Activated T-helper 2 cell treated with anti-CD3 and anti-CD28 coated beads, Interferon-gamma antibody, Interleukin-2, Interleukin-4, amounts not matched to agents 10 μg/mL and 5 μg/mL and 100 μg/mL, durations not matched to agents 14 hours and 24 hours and 36 hours (primary cell): ENCODE measurements around the gene CEP72. TPM values are rescaled to one million over a fixed set of nuclear protein-coding genes. Genes with fewer than 3 reads are reported as not detected.

Experiments used
- DNase-seq: peaks from one replicate; pipeline ENCODE4 v3.0.0; 2021; ENCODE audit warnings: low spot score
- H3K27ac Mint-ChIP-seq: one replicate; pipeline ENCODE4 v1.8.0; 2021; ENCODE audit warnings: mixed read lengths
- H3K27me3 Mint-ChIP-seq: one replicate; pipeline ENCODE4 v1.8.0; 2021; ENCODE audit warnings: low read depth, mixed read lengths
- H3K36me3 Mint-ChIP-seq: one replicate; pipeline ENCODE4 v1.8.0; 2021; ENCODE audit warnings: low read depth, mixed read lengths
- H3K4me1 Mint-ChIP-seq: one replicate; pipeline ENCODE4 v1.8.0; 2021; ENCODE audit warnings: low read depth, mixed read lengths
- H3K4me3 Mint-ChIP-seq: one replicate; pipeline ENCODE4 v1.8.0; 2021; ENCODE audit warnings: low read depth, mild to moderate bottlenecking, moderate library complexity, mixed read lengths
- H3K9me3 Mint-ChIP-seq: one replicate; pipeline ENCODE4 v1.8.0; 2021; ENCODE audit warnings: mixed read lengths
- intact Hi-C: fragments of 100-400 bp; cut with micrococcal nuclease; formaldehyde crosslinking; loops from one replicate; pipeline ENCODE4 v1.15.1; 2023
- total RNA-seq: library from RNA; stranded (reverse); gene quantifications from 2 replicates; pipeline ENCODE4 v1.2.3, GENCODE V29; 2022

Gene CEP72
- total RNA-seq, 1 donor from 2014 or later: 30.2 TPM

DNA sequence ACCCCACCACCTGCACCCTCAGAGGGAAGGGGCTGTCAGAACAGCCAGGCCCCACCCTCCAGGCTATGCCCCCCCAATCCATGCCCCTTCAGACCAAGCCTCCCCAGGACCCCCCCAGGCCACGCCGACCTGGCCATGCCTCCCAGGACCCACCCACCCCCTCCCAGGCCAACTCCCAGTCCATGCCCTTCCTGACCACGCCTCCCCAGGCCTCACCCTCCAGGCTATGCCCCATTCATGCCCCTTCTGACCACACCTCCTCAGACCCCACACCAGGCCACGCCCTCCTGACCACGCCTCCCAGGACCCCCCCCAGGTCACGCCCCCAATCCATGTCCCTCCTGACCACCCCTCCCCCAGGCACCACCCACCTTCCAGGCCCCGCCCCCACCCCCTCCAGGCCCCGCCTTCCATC is 53.4 kb downstream of the CEP72 start:
- no peak for DNase-seq
- intact Hi-C loops: no loop called here
- Mint-ChIP-seq H3K4me3 (no peak overlapping the region), H3K36me3 (peaks cover 10% of the 10 kb centered on the region), H3K27ac (no peak overlapping the region), H3K9me3 (no peaks in the 10 kb centered on the region), H3K4me1 (no peaks in the 10 kb centered on the region), H3K27me3 (no peaks in the 10 kb centered on the region)

DNA sequence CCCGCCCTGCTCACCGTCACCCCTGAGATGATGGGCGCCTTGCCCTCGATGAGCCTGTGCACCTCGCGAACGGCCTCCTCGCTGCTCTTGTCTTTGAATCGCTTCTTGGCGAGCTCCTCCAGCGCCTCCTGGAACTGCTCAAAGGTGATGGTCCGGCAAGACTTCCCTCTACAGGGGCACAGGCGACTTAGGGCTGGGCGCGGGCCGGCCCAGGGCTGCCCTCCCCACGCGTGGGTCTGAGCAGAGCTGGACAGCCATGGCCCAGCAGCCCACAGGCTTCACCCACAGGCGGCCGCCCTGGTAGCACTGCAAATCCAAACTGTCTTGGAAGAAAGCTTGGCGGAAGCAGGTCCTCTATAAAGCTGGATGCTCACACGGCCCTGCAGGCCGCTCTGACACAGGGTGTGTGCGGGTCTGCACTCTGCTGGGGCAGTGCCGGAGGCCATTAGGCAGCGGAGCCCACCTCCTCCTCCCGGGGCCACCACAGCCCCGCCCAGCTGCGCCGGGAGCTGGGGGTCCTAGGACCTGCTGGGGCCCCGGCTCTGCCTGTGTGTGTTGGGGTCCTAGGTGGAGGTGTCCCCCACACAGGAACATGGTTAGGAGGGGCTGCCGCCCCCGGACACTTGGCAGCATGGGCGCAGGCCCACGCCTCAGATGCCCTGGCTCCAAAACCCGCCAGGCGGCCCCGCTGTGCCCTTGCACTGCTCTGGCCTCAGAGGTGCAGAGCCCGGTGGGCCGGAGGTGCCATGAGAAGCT is 54.0 kb downstream of the CEP72 start:
- peaks cover 7% of the 10 kb centered on the region for H3K36me3 Mint-ChIP-seq
- H3K4me3 Mint-ChIP-seq: no peak overlapping the region
- H3K9me3 Mint-ChIP-seq: no peaks in the 10 kb centered on the region
- DNase-seq: no peak
- H3K4me1 Mint-ChIP-seq: no peaks in the 10 kb centered on the region
- no peaks in the 10 kb centered on the region for H3K27me3 Mint-ChIP-seq
- H3K27ac Mint-ChIP-seq: no peak overlapping the region
- intact Hi-C loops: no loop called here

DNA sequence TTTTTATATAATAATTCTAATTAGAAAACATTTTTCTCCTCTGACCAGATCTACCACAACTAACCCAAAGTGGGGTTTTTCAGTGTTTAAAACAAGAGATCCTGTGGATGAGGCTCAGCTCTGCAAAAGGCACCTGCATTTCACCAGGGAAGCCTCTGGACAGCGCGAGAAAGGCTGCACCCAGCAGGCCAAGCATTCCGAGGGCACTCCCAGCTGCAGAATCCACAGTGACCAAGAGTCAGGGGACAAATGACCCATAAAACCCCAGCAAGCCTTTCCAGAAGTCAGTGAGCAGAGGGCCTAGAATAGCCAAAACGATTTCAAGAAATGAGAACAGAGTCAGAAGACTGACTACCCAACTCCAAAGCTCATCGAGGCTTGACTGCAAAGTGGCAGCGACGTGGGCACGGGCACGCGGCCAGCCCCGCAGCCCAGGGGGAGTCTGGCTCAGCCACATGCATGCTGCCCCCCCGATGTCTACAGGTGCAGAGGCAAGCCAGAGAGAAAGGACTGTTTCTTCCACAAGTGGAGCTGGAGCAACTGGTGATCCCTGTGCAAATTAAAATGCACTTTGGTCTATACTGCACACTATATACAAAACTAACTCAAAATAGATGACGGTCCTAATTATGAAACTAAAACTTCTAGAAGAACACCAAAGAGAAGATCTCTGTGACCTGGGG is 54.8 kb downstream of the CEP72 start:
- no peak for DNase-seq
- intact Hi-C loops: no loop called here
- Mint-ChIP-seq H3K4me3 (no peak overlapping the region), H3K4me1 (no peaks in the 10 kb centered on the region), H3K27me3 (no peaks in the 10 kb centered on the region), H3K27ac (no peak overlapping the region), H3K36me3 (peaks cover 4% of the 10 kb centered on the region), H3K9me3 (no peaks in the 10 kb centered on the region)

DNA sequence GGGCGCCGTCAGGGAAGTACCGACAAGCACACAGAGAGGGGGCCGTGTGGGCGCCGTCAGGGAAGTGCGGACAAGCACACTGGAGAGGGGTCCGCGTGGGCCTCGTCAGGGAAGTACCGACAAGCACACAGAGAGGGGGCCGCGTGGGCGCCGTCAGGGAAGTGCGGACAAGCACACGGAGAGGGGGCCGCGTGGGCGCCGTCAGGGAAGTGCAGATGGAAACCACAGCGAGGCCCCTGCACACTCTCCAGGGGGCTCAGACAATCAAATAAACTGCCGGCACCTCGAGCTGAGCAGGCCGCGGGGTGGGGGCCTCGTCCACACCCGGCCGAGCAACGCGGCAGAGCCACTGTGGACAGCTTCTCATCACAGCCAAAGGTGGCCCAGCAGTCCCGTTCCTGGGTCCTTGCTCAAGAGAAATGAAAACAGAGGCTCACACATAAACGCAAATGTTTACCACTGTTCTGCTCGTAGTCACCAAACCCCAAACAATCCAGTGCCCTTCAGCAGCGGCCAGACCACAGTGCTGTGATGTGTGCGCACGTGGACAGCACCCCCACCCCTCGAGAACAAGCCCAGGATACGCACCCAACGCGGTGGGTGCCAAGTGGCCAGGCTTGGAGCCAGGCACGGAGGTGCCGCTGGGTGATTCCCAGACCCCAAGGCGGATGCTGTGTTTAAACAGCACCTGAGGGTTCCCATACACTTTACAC is 56.3 kb downstream of the CEP72 start:
- no peak for DNase-seq
- no peak overlapping the region for H3K4me3 Mint-ChIP-seq
- no peaks in the 10 kb centered on the region for H3K9me3 Mint-ChIP-seq
- no peak overlapping the region for H3K27ac Mint-ChIP-seq
- intact Hi-C loops: no loop called here
- H3K27me3 Mint-ChIP-seq: no peaks in the 10 kb centered on the region
- peaks cover 4% of the 10 kb centered on the region for H3K36me3 Mint-ChIP-seq
- peaks cover 4% of the 10 kb centered on the region for H3K4me1 Mint-ChIP-seq

DNA sequence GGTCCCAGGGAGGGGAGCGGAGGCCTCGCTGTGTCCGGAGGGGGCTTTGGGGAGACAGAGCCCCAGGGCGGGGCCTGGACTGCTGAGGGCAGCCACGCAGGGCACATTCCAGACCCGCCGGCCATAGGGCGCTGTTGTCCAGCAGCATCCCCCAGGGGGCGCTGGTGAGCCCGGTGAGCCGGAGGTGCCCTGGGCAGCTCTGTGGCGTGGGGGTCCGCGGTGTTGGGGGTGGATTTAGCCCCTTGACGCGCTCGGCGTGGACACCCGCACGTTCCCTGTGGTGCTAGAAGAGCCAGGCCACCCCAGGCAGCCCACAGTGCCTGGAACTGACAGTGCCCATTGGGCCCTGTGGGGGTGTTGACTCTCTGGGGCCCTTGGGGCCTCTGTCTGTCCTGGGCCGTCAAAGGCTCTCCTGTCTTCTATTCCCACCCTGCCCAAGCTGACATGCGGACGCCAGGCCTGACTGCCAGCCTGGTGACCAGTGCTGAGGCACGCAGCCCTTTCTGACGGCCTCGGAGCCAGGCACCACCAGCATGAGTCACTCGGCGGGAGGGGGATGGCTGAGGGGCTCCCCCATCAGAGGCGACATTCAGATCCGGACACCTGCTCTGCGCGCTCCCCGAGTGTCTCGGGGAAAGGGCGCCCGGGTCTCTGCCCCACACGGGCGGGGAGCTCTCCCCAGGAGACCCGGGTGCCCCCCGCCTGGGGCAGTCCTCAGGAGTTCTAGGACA is 57.1 kb downstream of the CEP72 start:
- Mint-ChIP-seq H3K27me3 (no peaks in the 10 kb centered on the region), H3K9me3 (no peaks in the 10 kb centered on the region), H3K27ac (no peak overlapping the region), H3K36me3 (peaks cover 4% of the 10 kb centered on the region), H3K4me3 (no peak overlapping the region), H3K4me1 (peaks cover 4% of the 10 kb centered on the region)
- intact Hi-C loops: no loop called here
- peak; percentile 30 for DNase-seq

DNA sequence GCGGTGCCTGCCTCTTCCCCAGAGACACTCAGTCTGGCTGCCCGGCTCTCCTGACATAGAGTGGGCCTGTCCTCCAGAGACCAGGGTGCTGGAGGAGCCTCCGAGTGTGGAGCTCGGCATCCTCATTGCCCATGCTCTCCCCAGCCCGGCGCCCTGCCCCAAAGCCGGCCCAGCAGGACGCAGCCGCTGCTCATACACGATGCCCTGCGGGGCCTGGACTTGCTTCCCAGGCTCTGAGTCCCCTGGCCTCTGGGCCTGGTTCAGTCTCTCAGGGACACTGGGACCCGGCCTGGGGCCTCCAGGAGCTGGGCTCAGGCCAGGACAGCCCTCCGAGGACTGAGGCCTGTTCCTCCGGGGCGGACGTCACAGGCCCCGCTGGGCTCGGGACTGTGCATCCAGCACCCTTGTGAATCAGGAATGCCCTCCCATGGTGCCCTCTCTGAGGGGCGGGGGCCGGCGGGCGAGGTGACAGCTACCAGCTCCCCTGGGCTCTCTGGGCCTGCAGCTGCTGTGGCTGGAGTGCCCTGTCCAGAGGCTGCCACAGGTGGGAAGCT is 57.8 kb downstream of the CEP72 start:
- no peak for DNase-seq
- H3K27ac Mint-ChIP-seq: no peak overlapping the region
- no peak overlapping the region for H3K4me3 Mint-ChIP-seq
- peaks cover 4% of the 10 kb centered on the region for H3K36me3 Mint-ChIP-seq
- H3K4me1 Mint-ChIP-seq: peaks cover 4% of the 10 kb centered on the region
- no peaks in the 10 kb centered on the region for H3K27me3 Mint-ChIP-seq
- intact Hi-C loops: loop anchor here (5.0 kb wide), 1 partner anchor 232 kb away; no protein-coding TSS in a partner anchor
- no peaks in the 10 kb centered on the region for H3K9me3 Mint-ChIP-seq

DNA sequence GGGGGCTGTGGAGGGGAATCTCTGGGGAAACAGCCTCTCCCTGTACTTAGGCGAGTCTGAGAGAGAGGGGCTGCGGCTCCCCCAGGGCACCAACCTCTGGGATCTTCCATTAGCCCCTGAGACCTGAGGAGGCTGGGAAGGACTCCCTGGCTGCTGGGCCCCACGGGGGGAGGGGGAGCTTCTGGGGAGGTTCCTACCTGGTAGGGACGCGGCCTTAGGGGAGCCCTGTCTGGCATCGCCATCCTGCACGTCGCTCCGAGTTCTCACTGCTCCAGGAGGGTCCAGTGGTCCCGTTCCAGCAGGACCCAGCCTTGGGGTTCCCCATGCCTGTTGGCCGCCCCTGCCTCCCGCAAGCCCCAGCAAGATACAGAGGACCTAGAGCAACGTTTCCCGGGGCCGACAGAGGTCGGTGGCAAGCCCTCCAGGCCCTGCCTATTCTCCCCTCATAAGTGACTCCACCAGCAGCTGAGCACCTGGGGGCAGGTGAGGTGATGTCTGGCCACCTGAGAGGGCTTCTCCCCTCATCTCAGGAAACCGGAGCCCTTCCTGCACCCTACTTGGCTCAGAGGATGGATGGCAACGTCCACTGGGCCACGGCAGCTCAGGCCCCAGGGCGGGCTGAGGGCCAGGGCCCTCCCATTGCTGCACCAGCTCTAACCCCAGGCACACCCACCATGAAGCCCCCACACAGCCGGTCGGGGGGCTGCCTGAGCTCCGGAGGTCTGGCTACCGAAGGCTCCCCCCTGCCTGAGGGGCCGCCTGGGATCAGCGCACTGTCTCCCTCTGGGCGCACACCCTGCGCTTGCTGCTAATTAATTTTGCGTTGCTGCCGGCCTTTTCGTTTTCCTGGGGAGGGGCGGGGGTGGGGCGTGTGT is 58.5 kb downstream of the CEP72 start:
- H3K27ac Mint-ChIP-seq: no peak overlapping the region
- H3K36me3 Mint-ChIP-seq: peaks cover 4% of the 10 kb centered on the region
- no peak for DNase-seq
- H3K4me3 Mint-ChIP-seq: no peak overlapping the region
- no peaks in the 10 kb centered on the region for H3K27me3 Mint-ChIP-seq
- intact Hi-C loops: loop anchor here (5.0 kb wide), 1 partner anchor 232 kb away; no protein-coding TSS in a partner anchor
- H3K4me1 Mint-ChIP-seq: peaks cover 4% of the 10 kb centered on the region
- no peaks in the 10 kb centered on the region for H3K9me3 Mint-ChIP-seq

DNA sequence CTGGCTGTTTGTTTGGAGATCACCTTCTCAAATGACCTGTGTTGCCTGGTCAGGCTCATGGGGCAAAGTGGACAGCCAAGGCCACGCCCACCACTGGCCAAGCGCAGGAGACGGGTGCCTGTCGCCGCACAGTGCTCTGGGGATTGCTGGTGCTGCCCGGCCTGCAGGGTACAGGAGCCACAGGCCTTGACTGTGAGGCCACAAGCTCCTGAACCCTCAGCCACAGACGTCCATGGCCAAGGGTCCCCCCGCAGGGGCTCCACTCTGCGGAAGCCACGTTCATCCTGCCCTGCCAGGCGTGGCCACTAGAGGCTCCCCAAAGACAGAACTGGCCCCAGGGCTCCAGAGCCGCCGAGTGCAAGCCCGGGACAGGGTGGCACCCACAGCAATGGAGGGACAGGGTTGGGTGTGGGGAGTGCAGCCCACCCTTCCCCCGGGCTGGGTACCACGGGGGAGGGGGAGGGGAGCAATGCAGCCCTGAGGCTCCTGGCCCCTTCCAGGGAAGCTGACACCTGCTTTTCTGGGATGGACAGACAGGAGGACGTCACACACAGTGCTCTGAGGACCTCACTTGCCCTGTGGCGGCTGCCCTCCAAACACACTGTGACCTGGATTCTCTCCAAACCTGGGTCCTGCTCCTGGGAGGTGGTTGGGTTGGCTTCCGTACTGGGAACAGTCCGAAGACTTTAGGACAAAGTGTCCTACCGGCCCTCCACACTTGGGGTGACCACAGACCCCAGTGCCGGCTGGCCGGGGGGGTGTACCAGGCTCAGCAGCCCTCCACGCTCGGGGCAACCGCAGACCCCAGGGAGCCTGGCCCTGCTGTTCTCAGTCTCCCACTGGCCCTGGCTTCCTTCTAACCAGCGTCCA is 59.6 kb downstream of the CEP72 start:
- Mint-ChIP-seq H3K27me3 (no peaks in the 10 kb centered on the region), H3K4me1 (peaks cover 4% of the 10 kb centered on the region), H3K27ac (no peak overlapping the region), H3K9me3 (no peaks in the 10 kb centered on the region), H3K36me3 (peaks cover 4% of the 10 kb centered on the region), H3K4me3 (no peak overlapping the region)
- peak; percentile 57 for DNase-seq
- intact Hi-C loops: loop anchor here (5.0 kb wide), 1 partner anchor 231 kb away; no protein-coding TSS in a partner anchor

DNA sequence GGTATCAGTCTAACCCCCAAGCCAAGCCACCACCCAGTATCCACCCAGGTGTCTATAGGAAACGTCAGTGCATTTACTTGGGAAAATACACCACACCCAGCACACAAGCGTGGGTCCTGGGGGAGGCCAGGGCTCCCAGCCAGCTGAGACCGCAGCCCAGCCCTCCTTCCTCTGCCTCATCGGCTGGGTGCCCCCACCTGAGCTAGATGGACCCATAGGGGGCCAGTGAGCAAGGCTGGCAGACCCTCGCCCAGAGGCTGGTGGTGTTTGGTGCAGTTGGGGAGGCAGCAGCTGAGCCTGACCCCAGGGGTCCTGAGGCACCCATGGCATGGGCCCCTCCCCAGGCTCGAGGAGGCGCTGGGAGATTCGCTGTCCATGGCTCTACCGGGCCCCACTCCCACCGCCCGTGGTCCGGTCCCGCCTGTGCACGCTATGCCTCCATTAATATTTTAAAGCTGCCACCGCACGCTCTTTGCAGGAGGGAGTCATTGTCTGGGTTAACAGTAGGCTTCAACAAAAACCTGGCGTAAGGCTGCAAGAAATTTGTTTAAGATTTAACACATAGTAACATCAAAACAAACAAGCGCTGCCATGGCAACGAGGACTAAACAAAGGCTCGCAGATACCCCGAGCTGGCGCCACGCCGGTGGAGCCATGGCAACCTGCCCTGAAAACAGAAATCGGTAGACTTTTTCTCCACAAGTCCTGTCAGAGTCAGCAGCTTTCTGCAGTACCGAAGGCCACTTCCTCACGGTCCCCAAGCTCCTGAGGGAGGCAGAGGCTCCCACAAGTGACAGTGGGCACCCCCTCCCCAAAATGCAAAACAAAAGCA is 60.4 kb downstream of the CEP72 start:
- Mint-ChIP-seq H3K27me3 (no peaks in the 10 kb centered on the region), H3K4me1 (peaks cover 4% of the 10 kb centered on the region), H3K9me3 (no peaks in the 10 kb centered on the region), H3K4me3 (no peak overlapping the region), H3K27ac (no peak overlapping the region), H3K36me3 (peaks cover 1% of the 10 kb centered on the region)
- DNase-seq: peak; percentile 43
- intact Hi-C loops: loop anchor here (5.0 kb wide), 1 partner anchor 230 kb away; no protein-coding TSS in a partner anchor

DNA sequence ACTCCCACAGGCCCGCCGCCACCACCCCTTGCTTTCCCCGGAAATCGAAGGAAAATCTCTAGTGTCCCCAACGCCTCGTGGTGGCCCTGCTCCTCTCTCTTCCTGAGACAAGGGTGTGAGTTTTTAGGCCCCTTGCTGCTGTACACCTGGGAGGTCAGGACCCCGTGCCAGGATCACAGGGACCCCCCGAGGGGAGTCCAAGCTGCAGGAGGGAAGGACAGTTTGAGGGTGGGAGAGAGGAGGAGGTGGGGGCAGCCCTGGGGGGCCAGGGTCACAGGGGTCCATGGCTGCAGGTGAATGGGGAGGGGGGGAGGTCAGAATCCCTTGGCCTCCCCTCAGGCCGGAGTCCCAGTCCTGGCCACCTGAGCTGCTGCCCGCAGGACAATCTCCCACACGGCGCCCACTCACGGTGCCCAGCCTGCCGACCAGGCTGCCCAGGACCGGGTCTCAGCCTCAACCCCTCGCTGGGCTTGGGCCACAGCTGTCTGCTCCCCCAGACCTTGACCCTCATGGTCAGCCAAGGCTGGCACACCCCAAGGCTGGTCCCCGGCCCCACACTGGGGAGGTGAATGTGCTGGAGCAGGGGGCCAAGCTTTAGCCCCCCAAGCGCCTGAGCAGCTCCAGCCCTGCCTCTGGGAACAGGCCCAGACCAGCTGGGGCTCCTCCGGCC is 61.2 kb downstream of the CEP72 start:
- Mint-ChIP-seq H3K36me3 (no peaks in the 10 kb centered on the region), H3K9me3 (no peaks in the 10 kb centered on the region), H3K27ac (no peak overlapping the region), H3K4me3 (no peak overlapping the region), H3K27me3 (no peaks in the 10 kb centered on the region), H3K4me1 (peaks cover 4% of the 10 kb centered on the region)
- intact Hi-C loops: loop anchor here (5.0 kb wide), 1 partner anchor 229 kb away; no protein-coding TSS in a partner anchor
- no peak for DNase-seq
